ENCODE data around the gene PHF21A. TPM values are rescaled to one million over a fixed set of nuclear protein-coding genes. Genes with fewer than 3 reads are reported as not detected.

PHF21A gene
- total and polyA plus RNA-seq, 2 of the 8 experiments (the other 6 are each of a cell fraction or from before 2014, with no cell fraction given), result 17.6 to 40.3 TPM

- TF ChIP-seq TAF7 (optimal IDR thresholded peaks at IDR 0.05; ENCODE audit: borderline replicate concordance, low read depth, low read length) (no peak), EP300 (IDR thresholded peaks at IDR 0.05; ENCODE audit: borderline replicate concordance in 1 of 2, low read depth in 2 of 2, low read length in 2 of 2) (no peak), POU5F1 (IDR thresholded peaks at IDR 0.05; ENCODE audit: low read depth, low read length) (no peak), SIN3A (conservative IDR thresholded peaks at IDR 0.05 in 1 of 2, IDR thresholded peaks at IDR 0.05 in 1 of 2; ENCODE audit: low read depth in 1 of 2, low read length in 2 of 2) (no peak), RBBP5 (IDR thresholded peaks at IDR 0.05; ENCODE audit: borderline replicate concordance, low read depth, low read length) (0 out of 2 replicates have a peak, but pooled peaks have one; percentile 60), BACH1 (IDR thresholded peaks at IDR 0.05; ENCODE audit: low read length) (no peak), TCF12 (IDR thresholded peaks at IDR 0.05; ENCODE audit: low read depth, low read length) (no peak), SP2 (IDR thresholded peaks at IDR 0.05; ENCODE audit: low read length) (no peak), RAD21 (IDR thresholded peaks at IDR 0.05 in 1 of 2, conservative IDR thresholded peaks at IDR 0.05 in 1 of 2; ENCODE audit: low read depth in 2 of 2, low read length in 2 of 2) (no peak), CBX5 (IDR thresholded peaks at IDR 0.05; ENCODE audit: low read depth, low read length) (no peak), SRF (IDR thresholded peaks at IDR 0.05; ENCODE audit: low read depth, low read length) (no peak), CTBP2 (IDR thresholded peaks at IDR 0.05; ENCODE audit: borderline replicate concordance, insufficient read depth, insufficient read length, low read length) (no peak), HDAC6 (IDR thresholded peaks at IDR 0.05; ENCODE audit: low read depth, low read length) (no peak), SAP30 (IDR thresholded peaks at IDR 0.05; ENCODE audit: insufficient read depth, insufficient replicate concordance, low read length) (no peak), GTF2F1 (IDR thresholded peaks at IDR 0.05; ENCODE audit: borderline replicate concordance, low read depth, low read length) (no peak), BCL11A (IDR thresholded peaks at IDR 0.05; ENCODE audit: low read depth in 2 of 2, low read length in 2 of 2) (no peak), SP1 (IDR thresholded peaks at IDR 0.05; ENCODE audit: low read depth, low read length) (peak; percentile 75), JUND (IDR thresholded peaks at IDR 0.05; ENCODE audit: low read length) (no peak), KDM5A (IDR thresholded peaks at IDR 0.05; ENCODE audit: low read length) (no peak), CBX8 (IDR thresholded peaks at IDR 0.05; ENCODE audit: borderline replicate concordance, low read depth, low read length) (no peak), MAX (IDR thresholded peaks at IDR 0.05) (no peak)
- TF ChIP-seq, protein P1, sequence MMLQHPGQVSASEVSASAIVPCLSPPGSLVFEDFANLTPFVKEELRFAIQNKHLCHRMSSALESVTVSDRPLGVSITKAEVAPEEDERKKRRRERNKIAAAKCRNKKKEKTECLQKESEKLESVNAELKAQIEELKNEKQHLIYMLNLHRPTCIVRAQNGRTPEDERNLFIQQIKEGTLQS (IDR thresholded peaks at IDR 0.05; ENCODE audit: insufficient read depth, low read depth, low read length), result no peak
Measured at GRCh38 chr11:45994371-45995341, 126.6 kb downstream of the PHF21A start (continued).
